T-helper 17 cell (primary cell): ENCODE data around the gene PLB1. TPM values are rescaled to one million over a fixed set of nuclear protein-coding genes. Genes with fewer than 3 reads are reported as not detected.

Experiments
- ATAC-seq: fragments of 150-1000 bp; cut with Tn5 transposase; 2 replicates; pipeline ENCODE4 v1.10.0; 2021; ENCODE audit warnings: mild to moderate bottlenecking, moderate library complexity
- DNase-seq, 3 donors: peaks; one replicate each; pipeline versions ENCODE4 v3.0.0 to v3.0.0-alpha.2; 2020 to 2021
- H3K9me3 ChIP-seq: one replicate; pipeline ENCODE4 v1.7.0; 2013; ENCODE audit warnings: low read length, mild to moderate bottlenecking; ENCODE audit not compliant: control insufficient read depth, poor library complexity, severe bottlenecking
- H3K27ac Mint-ChIP-seq: one replicate; pipeline ENCODE4 v1.8.0; 2022; ENCODE audit warnings: mild to moderate bottlenecking, moderate library complexity, mixed read lengths
- H3K27me3 Mint-ChIP-seq: one replicate; pipeline ENCODE4 v1.8.0; 2022; ENCODE audit warnings: mixed read lengths
- H3K36me3 Mint-ChIP-seq: one replicate; pipeline ENCODE4 v1.8.0; 2022; ENCODE audit warnings: low read depth, mixed read lengths
- H3K4me1 Mint-ChIP-seq: one replicate; pipeline ENCODE4 v1.8.0; 2022; ENCODE audit warnings: mild to moderate bottlenecking, mixed read lengths
- H3K4me3 Mint-ChIP-seq: one replicate; pipeline ENCODE4 v1.8.0; 2022; ENCODE audit warnings: mild to moderate bottlenecking, moderate library complexity, mixed read lengths
- total RNA-seq, 4 donors: library from RNA in 2 of 4; stranded (reverse) in 2 of 4; gene quantifications; one replicate each; pipeline ENCODE4 v1.2.3 and lab custom pipeline; 2022 to 2026

The PLB1 gene
- total RNA-seq, 2 donors from 2014 or later: 2.2 to 2.7 TPM

DNA sequence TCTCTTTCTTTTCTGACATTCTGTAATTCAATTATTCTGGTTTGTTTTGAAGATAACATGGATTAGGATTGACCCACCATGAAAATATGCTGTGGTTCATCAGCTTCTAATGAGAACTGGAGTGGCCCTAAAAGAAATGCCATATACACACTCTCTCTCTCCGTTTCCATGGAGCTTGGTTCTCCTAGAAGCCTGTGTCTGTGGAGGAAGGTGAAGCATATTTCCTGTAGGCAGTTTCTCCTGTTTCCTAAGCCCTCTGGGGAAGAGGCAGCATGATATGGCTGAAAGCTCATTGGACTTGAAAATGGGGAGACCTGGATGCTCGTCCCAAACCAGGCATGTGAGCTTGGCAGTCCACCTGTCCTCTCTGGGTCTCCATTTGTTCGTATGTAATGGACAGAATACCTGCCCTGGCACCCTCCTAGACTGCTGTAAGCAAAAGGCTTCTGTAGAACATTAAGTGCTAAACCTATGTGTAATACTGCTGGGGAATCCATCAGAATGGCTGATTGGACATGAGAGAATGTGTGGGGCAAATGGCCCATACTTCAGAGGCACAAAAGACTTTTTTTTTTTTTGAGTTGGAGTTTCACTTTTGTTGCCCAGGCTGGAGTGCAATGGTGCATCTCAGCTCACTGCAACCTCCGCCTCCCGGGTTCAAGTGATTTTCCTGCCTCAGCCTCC is 180.4 kb downstream of the PLB1 start:
- no peaks in the 10 kb centered on the region for H3K9me3 ChIP-seq
- H3K27ac Mint-ChIP-seq: no peak overlapping the region
- DNase-seq: no peak
- H3K4me1 Mint-ChIP-seq: peaks cover 5% of the 10 kb centered on the region
- no peak overlapping the region for H3K4me3 Mint-ChIP-seq
- no peak for ATAC-seq
- H3K36me3 Mint-ChIP-seq: peaks cover 2% of the 10 kb centered on the region
- no peaks in the 10 kb centered on the region for H3K27me3 Mint-ChIP-seq

DNA sequence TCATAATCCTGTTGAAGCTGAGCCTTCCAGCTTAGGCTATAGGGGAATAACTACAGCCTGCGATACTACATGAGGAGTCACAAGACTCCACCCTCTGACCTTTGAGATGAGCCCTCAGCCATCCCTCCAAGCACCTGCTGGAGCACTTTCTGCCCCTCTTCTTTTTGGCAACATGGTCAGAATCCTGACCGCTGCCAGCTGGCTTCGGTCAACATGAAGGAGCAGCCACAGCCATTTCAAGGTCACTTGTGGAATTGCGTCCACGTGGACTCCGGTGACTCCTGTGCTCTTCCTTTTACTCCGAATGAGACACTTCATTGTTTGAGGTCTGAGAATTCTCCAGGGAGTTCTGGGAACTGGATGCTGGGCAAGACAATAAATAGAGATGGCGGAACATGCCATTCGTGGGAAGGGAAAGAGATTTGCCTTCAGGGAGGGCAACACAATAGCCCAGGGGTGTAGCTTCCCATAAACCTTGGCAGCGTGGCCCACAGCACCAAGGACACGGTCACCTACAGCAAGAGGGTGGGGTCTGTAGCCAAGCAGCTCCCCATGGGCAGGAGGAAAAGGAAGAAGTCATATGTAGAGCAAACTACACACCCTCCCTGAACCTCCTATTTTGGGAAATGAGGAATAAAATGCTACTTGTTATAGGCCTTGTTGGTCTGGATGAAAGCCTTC is 182.5 kb downstream of the PLB1 start:
- no peak overlapping the region for H3K4me3 Mint-ChIP-seq
- peak overlapping the region; percentile 96 for H3K27ac Mint-ChIP-seq
- no peak for ATAC-seq
- no peaks in the 10 kb centered on the region for H3K9me3 ChIP-seq
- no peaks in the 10 kb centered on the region for H3K36me3 Mint-ChIP-seq
- DNase-seq: no peak
- H3K4me1 Mint-ChIP-seq: peaks cover 12% of the 10 kb centered on the region
- no peaks in the 10 kb centered on the region for H3K27me3 Mint-ChIP-seq

DNA sequence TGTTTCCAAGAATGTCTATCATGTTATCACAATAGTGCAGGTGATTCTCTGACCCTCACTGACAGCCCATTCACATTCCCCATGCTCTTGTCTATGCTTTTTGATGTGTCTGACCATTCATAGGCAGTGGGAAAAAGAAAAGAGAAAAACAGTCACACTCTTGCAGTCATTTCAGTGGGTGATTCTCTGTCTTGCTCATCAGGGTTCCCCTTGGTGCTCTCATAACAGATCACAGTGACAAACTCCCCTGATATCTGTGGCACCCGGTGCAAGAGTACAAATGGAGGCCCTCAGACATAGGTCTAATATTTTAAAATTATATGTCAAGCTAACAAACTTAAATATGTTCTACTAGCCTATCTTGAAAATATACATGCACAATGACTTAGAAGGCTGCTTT is 183.1 kb downstream of the PLB1 start:
- Mint-ChIP-seq H3K4me1 (peaks cover 12% of the 10 kb centered on the region), H3K4me3 (no peak overlapping the region), H3K27ac (peak overlapping the region; percentile 96), H3K36me3 (no peaks in the 10 kb centered on the region), H3K27me3 (no peaks in the 10 kb centered on the region)
- ATAC-seq: no peak
- no peak for DNase-seq
- H3K9me3 ChIP-seq: no peaks in the 10 kb centered on the region

- ATAC-seq (peak; percentile 10), DNase-seq (no peak)
- H3K36me3 Mint-ChIP-seq: no peaks in the 10 kb centered on the region
- H3K4me3 Mint-ChIP-seq: peak overlapping the region; percentile 25
- H3K9me3 ChIP-seq: no peaks in the 10 kb centered on the region
- no peaks in the 10 kb centered on the region for H3K27me3 Mint-ChIP-seq
- H3K27ac Mint-ChIP-seq: peak overlapping the region; percentile 96
- H3K4me1 Mint-ChIP-seq: peaks cover 20% of the 10 kb centered on the region
Observed at GRCh38 chr2:28680657-28681056, 184.8 kb downstream of the PLB1 start.

GRCh38 chr2:28681158-28681571 is 185.3 kb downstream of the PLB1 start:
- H3K36me3 Mint-ChIP-seq: no peaks in the 10 kb centered on the region
- no peaks in the 10 kb centered on the region for H3K27me3 Mint-ChIP-seq
- peaks cover 24% of the 10 kb centered on the region for H3K4me1 Mint-ChIP-seq
- ATAC-seq (peak; percentile 97), DNase-seq (peak; percentile 35 to 48 (median 40))
- H3K27ac Mint-ChIP-seq: peak overlapping the region; percentile 96
- H3K9me3 ChIP-seq: no peaks in the 10 kb centered on the region
- peak overlapping the region; percentile 53 for H3K4me3 Mint-ChIP-seq

DNA sequence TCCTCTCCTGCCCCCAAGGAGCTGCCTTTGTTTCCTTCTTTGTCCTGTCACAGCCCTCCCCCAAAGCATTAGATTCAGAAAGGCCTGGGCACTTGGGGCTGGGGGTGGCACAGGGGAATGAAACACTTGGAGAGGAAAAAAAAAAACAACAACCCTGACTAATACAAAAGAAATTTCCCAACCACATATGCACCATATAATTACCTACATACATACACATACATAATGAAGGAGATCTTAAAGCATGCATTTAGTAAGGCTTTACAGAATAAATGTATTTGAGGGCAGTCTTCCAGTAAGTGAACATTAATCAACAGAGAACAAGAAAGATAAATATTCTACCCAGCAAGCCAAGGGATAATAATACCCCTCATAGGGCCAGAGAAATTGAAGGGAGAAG is 185.7 kb downstream of the PLB1 start:
- H3K4me1 Mint-ChIP-seq: peaks cover 24% of the 10 kb centered on the region
- no peaks in the 10 kb centered on the region for H3K27me3 Mint-ChIP-seq
- H3K36me3 Mint-ChIP-seq: no peaks in the 10 kb centered on the region
- peak overlapping the region; percentile 96 for H3K27ac Mint-ChIP-seq
- ATAC-seq: peak; percentile 68
- H3K9me3 ChIP-seq: no peaks in the 10 kb centered on the region
- DNase-seq: no peak
- H3K4me3 Mint-ChIP-seq: peak overlapping the region; percentile 53

DNA sequence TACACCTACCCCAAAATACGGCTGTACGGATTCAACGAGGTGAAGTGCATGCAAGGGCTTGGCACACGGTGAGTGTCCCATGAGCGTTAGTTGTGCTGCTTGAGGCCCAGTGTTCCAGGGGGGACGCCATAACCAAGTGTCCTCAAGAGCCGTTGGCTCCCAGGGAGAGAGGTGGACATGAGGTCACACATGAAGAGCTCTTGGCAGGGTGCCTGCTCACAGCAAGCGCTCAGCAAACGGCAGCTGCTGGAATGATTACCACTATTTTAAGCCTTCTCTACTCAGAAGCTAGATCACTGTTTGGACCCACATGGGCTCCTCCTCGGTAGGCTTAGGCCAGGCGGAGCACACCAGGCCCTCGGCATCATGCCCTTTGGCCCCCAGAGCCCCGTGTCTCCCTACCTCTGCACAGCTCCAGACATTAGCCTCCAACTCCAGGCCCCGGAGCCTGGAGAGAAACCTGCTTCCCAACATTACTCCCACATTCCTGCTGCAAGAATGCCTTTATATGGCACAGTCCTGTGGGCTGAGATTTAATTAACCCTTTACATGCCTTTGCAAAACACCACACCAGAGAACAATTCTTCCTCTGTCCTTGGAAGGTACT is 187.3 kb downstream of the PLB1 start:
- H3K27me3 Mint-ChIP-seq: no peaks in the 10 kb centered on the region
- peaks cover 24% of the 10 kb centered on the region for H3K4me1 Mint-ChIP-seq
- no peaks in the 10 kb centered on the region for H3K9me3 ChIP-seq
- ATAC-seq: no peak
- no peak overlapping the region for H3K4me3 Mint-ChIP-seq
- no peaks in the 10 kb centered on the region for H3K36me3 Mint-ChIP-seq
- H3K27ac Mint-ChIP-seq: peak overlapping the region; percentile 96
- DNase-seq: no peak

- Mint-ChIP-seq H3K27me3 (no peaks in the 10 kb centered on the region), H3K4me3 (no peak overlapping the region), H3K4me1 (peaks cover 24% of the 10 kb centered on the region), H3K36me3 (no peaks in the 10 kb centered on the region), H3K27ac (peak overlapping the region; percentile 85)
- no peak for DNase-seq
- no peaks in the 10 kb centered on the region for H3K9me3 ChIP-seq
- ATAC-seq: no peak
Observed at GRCh38 chr2:28684142-28684858, 188.4 kb downstream of the PLB1 start.

DNA sequence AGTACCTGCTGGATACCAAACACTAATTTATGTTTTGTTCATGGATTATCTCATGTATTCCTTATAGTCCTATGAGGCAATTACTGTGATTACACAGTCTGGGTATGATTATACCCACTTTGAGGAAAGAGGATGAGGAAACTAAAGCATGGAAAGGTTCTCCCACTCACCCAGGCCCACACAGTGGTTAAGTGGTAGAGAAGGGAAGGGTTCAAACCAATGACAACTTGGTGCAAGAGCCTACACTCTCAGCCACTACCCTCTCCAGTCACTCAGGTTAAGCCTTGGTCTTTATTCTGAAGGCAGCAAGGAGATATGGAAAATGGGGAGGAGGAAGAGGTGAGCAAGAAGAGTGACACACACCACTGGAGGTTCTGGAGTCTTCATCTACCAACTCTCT is 191.3 kb downstream of the PLB1 start:
- H3K9me3 ChIP-seq: no peaks in the 10 kb centered on the region
- Mint-ChIP-seq H3K36me3 (no peaks in the 10 kb centered on the region), H3K27me3 (no peaks in the 10 kb centered on the region), H3K27ac (peak overlapping the region; percentile 44), H3K4me1 (peaks cover 12% of the 10 kb centered on the region), H3K4me3 (no peak overlapping the region)
- no peak for ATAC-seq
- DNase-seq: no peak

GRCh38 chr2:28687640-28688385 is 192.0 kb downstream of the PLB1 start:
- H3K4me1 Mint-ChIP-seq: peaks cover 12% of the 10 kb centered on the region
- no peaks in the 10 kb centered on the region for H3K36me3 Mint-ChIP-seq
- no peaks in the 10 kb centered on the region for H3K9me3 ChIP-seq
- DNase-seq: no peak
- peak overlapping the region; percentile 44 for H3K27ac Mint-ChIP-seq
- H3K27me3 Mint-ChIP-seq: no peaks in the 10 kb centered on the region
- ATAC-seq: no peak
- H3K4me3 Mint-ChIP-seq: no peak overlapping the region

- peak overlapping the region; percentile 60 for H3K27ac Mint-ChIP-seq
- no peak overlapping the region for H3K4me3 Mint-ChIP-seq
- no peak for DNase-seq
- no peaks in the 10 kb centered on the region for H3K36me3 Mint-ChIP-seq
- no peaks in the 10 kb centered on the region for H3K27me3 Mint-ChIP-seq
- H3K9me3 ChIP-seq: no peaks in the 10 kb centered on the region
- no peak for ATAC-seq
- H3K4me1 Mint-ChIP-seq: peaks cover 12% of the 10 kb centered on the region
Observed at GRCh38 chr2:28688818-28689217, 193.0 kb downstream of the PLB1 start.

- Mint-ChIP-seq H3K27ac (no peak overlapping the region), H3K4me1 (peaks cover 8% of the 10 kb centered on the region), H3K4me3 (no peak overlapping the region), H3K27me3 (no peaks in the 10 kb centered on the region), H3K36me3 (no peaks in the 10 kb centered on the region)
- no peaks in the 10 kb centered on the region for H3K9me3 ChIP-seq
- ATAC-seq (no peak), DNase-seq (no peak)
Observed at GRCh38 chr2:28689771-28690170, 193.9 kb downstream of the PLB1 start.

- no peak for ATAC-seq
- H3K27me3 Mint-ChIP-seq: peaks cover 5% of the 10 kb centered on the region
- H3K4me1 Mint-ChIP-seq: peaks cover 3% of the 10 kb centered on the region
- no peak overlapping the region for H3K4me3 Mint-ChIP-seq
- H3K9me3 ChIP-seq: no peaks in the 10 kb centered on the region
- DNase-seq: no peak
- no peak overlapping the region for H3K27ac Mint-ChIP-seq
- no peaks in the 10 kb centered on the region for H3K36me3 Mint-ChIP-seq
Observed at GRCh38 chr2:28692411-28692810, 196.6 kb downstream of the PLB1 start.
